CMK (cell line): ENCODE measurements around the gene SEC63.
"Not testable (repeated sequence)": the region's sequence is repeated elsewhere in the genome, so short reads cannot be mapped to it uniquely, and the experiment has no call there.

ENCODE experiments used
- DNase-seq: peaks from one replicate; pipeline ENCODE4 v3.0.0-alpha.2; 2010; ENCODE audit warnings: low read depth

The SEC63 gene

DNA sequence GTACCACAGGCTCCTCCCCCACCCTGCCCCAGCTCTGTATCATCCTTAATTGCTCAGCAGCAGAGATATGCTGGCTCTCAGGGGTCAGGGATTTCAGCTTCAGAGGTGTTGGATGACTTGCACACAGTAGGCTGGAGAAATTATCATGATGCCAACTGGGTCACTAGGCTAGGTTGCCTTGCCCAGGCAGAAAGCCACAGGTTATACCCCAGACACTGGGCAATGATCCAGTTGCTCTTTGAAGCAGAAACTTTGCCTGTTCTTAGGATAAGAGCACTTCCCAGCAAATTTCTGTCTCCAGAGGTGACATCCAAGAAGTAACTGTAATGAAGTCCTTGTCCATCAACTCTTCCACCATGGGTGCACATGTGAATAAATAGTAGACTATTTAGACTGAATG lies 95.6 kb downstream of the SEC63 start:
- no peak for DNase-seq

DNA sequence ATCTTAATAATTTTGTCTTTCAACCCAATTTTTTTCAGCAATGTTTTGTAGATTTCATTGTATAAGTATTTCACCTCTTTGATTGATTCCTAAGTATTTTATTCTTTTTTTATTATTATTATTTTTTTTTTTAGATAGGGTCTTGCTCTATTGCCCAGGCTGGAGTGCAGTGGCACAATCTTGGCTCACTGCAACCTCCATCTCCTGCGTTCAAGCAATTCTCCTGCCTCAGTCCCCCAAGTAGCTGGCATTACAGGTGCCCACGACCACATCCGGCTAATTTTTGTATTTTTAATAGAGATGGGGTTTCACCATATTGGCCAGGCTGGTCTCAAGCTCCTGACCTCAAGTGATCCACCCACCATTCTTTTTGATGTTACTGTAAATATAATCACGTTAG lies 97.0 kb downstream of the SEC63 start:
- DNase-seq, result not testable (repeated sequence)

DNA sequence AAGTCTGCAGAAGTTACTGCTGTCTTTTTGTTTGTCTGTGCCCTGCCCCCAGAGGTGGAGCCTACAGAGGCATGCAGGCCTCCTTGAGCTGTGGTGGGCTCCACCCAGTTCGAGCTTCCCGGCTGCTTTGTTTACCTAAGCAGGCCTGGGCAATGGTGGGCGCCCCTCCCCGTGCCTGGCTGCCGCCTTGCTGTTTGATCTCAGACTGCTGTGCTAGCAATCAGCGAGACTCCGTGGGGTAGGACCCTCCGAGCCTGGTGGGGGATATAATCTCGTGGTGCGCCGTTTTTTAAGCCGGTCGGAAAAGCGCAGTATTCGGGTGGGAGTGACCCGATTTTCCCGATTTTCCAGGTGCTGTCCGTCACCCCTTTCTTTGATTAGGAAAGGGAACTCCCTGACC lies 97.9 kb downstream of the SEC63 start:
- not testable (repeated sequence) for DNase-seq

DNA sequence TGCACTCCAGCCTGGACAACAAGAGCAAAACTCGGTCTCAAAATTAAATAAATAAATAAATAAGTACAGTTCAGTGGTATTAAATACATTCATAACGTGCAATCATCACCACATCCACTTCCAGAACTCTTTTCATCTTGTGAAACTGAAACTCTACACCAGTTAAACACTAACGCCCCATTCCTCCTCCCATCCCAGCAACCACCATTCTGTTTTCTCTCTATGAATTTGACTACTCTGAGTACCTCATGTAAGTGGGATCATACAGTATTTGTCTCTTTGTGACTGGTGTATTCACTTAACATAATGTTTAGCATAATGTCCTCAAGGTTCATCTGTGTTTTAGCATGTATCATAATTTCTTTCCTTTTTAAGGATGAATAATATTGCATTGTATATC lies 104.8 kb downstream of the SEC63 start:
- DNase-seq, result no peak

DNA sequence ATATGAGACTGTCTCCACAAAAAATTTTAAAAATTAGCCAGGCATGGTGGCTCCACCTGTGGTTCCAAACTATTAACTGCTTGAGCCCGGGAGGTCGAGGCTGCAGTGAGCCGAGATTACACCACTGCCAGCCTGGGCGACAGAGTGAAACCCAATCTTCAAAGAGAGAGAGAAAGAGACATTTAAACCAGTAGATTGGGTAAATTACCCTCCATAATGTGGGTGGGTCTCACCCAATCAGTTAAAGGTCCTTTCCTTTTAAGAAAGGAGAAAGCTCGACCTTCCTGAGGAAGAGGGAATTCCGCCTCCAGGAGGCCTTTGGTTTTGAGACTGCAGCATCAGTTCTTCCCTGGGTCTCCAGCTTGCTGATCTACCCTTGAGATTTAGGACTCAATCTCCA lies 108.7 kb downstream of the SEC63 start:
- DNase-seq, result no peak

DNA sequence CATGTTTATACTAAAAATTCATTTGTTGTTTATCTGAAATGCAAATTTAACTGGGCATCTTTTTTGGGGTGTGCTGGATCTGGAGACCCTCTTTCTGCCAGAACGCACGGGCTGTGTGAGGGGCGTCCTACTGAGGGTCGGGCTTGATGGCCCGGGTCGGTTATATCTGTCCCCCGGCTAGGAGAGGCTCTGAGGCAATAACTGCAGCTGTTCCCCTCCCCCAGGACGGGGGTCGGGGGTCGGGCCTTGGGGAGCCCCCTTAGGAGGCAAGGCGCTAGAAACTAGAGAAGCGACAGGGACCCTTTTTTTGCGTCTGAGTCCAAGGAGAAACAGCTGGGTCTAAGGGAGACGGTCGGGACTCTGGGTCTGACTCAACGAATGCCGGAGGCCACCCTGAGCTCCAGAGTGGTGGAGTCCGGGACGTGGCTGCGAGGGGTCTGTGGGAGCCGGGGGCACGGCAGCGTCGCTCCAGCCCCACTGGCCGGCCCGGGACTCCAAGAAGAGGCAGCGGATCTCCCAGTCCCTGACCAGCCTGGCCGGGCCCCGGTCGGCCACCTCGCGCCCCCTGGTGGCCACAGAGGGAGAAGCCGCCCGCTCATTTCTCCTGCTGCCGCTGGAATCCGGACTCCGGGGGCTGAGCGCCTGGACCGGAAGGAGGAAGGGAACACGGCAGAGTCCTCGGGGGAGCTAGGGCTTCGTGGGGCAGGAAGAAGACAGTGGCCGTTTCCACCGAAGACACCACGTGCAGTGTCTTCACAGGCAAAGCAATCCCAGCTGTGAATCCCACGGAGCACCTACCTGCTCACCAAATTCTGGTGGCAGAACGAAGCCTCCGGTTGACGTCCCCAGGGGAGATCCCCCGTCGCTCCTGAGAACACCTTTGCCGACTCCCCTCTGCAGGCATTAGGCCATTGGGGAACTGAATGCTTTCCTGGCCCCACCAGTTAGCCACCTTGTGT lies 109.9 kb downstream of the SEC63 start:
- DNase-seq, result peak; percentile 54

DNA sequence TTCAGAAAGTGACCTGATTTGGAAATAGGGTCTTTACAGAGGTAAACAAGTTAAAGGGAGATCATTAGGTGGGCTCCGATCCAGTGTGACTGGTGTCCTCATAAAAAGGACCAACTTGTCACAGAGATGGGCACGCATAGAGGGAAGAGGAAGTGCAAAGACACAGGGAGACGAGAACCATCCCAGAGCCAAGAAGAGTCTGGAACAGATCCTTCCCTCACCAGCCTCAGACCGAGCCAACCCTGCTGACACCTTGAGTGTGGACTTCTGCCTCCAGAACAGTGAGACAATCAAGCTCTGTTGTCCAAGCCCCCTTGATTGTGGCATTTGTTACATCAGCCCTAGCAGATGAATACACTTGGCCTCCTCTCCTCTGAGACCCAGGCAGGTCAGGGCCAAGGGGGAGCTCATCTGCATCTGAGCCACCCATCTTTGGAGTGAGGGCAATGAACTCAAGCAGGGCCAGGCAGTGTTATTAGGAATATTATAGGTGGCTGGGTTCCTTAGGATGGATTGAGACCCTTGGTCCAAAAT lies 111.7 kb downstream of the SEC63 start:
- no peak for DNase-seq

DNA sequence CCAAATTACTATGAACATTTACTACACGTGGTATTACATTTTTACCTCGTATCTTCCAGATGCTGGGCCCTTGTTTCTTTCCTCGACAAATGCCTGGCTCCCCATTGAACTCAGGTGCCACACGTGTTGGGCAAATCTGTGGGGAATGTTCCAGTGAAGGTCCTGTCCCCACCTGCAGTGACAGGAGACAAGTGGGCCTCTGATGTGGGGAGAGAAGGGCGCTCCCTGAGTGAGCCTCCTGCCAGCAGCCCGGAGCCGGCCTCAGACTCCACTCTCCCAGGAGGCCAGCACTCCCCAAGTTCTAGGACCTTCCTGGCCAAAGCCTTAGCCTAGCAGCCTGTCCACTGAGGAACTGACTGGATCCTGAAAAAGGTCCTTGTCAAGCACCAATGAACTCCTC lies 112.2 kb downstream of the SEC63 start:
- no peak for DNase-seq

DNA sequence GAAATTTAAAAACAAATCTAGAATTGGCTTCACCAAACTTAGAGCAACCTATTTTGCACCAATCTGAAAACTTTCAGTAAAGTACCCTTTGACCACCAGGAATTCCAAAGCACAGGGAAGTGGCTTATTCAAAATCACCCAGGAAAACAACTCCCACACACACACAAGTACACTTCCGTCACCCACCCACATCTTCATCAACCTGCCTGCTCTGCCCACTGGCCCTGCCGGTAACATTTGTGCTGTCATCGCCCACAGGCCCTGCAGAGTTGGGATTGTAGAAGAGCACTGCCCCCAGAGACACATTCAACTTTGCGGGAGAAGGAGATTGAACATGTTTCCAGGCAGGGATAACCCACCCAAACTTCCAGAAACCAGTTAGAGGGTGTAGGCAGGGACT lies 114.6 kb downstream of the SEC63 start:
- DNase-seq, result no peak

DNA sequence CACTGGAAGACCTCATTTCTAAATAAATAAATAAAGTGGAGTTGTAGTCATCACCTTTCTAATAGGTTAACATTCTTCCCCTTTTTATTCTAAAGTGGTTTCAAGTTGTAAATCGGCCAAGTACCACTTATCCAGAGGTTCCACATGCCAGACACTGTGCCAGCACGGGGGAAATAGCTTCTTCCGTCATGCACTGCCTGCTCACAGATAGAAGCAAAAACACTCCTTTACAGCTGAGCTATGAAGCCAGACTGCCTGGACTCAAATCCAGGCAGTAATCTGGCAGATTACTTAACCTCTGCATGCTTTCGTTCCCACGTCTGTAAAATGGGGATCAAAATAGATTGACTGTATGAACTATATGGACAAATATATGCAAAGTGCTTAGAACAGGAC lies 116.7 kb downstream of the SEC63 start:
- no peak for DNase-seq

DNA sequence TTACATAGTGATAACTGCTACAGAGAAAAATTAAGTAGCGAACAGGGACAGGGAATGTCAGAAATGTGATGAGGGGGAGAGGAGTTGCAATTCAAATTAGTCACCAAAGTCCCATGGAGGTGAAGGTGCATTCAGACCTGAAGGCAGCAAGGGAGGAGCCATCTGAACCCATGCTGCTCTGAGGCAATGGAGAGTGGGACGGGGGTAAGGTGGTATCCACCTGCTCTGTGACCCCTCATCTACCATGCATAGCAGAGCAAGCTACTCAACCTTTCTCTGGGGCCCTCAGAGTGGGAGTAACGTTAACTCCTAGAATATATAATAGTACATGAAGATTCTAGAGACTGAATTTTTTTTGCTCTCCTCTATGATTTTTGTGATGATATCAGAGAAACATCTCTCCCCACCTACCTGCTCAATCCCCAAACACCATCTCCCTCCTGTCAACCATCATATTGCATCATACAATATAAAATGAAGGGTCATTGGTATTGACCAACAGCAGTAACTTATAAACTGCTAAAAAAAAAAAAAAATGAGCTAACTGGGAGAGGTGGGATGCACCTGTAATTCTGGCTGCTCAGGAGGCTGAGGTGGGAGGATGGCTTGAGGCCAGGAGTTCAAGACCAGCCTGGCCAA lies 117.3 kb downstream of the SEC63 start:
- no peak for DNase-seq

DNA sequence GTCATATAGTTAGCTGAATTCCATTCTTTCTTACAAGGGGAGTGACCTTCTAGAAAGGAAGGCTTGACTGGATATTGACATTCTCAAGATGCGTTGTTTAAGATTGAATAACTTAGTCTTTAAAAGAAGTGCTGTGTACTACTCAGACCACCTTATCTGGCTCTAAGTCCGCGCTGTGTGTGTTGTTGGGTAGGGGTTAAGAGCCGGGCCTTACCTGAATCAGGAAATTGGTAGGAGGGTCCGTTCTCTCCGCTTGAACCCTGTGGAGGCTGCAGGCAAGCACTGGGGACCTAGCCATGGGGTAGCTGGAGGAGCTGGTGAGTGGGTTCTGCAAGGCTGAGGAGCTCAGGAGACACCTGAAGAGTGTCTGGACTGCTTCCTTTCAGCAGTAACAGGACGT lies 124.9 kb downstream of the SEC63 start:
- DNase-seq, result no peak

DNA sequence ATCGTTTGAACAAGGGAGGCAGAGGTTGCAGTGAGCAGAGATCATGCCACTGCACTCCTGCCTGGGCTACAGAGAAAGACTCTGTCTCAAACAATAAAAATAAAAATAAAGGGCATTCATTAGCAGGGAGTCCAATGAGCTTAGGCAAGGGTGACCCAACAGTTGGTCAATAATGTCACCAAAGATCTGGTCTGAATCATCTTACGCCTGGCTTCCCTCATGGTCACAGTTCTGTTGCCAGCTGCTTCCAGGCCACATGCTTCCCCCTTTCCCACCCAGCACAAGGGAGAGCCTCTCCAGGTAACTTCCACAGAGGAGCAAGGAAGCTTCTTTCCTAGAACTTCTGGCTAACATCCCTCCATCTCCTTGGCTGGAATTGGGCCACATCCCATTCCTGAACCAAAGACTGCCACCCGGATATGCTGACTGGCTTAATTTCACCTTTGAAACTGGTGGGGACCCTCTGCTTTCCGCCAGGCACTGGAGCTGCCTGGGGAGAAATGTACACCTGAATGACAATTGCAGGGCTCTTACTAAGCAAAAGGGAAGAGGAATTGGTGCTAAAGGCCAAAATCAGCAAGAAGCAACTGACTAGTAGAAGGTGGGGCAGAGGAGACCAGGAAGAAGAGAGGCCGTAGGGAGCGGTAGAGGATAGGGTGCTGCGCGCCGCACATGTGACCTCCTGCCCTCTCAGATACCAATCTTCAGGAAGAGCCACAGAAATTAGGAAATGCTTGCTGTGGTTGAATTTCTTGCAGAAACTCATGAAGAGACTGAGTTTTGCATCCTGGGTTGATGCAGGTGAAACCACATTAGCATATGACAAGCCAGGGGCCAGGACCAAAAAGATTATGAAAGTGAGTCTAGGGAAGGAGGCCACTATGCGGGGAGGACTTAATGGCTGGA lies 125.6 kb downstream of the SEC63 start:
- DNase-seq, result no peak

DNA sequence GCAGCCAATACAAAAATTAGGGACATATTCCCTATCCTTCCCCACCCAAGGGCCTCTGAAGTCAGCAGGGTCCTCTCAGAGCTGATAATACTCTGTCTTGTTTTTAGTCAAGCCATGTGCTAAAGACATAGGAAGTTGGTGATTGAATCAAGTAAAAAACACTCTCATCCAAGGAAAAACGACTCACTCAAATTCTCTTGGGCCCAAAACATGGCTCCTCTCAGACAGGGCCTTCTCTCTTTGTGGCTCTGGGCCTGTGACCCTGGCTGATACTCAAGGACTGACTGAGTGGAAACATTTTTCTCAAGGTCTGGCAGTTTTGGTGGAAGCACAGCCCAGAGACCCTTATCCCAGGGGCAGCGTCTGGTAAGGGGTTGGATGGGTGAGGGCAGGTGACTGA lies 127.9 kb downstream of the SEC63 start:
- no peak for DNase-seq

DNA sequence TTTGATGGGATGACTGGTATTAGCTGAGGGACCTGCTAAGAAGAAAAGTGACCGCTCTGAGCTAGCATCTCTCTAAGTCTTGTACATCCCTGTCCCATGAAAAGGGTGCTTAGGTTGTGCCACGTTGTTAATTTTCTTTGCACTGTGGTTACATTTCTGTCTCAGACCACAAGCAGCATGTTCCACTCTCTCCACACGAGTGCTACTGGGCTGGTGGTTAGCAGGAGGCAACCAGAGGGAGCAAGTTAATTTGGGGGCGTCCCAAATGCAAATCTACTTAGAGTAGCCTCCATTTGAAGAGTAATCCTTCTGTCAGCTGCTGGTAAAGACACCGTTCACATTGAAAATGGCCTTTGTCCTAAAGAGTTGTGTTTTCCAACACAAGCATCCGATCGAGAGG lies 130.5 kb downstream of the SEC63 start:
- no peak for DNase-seq

DNA sequence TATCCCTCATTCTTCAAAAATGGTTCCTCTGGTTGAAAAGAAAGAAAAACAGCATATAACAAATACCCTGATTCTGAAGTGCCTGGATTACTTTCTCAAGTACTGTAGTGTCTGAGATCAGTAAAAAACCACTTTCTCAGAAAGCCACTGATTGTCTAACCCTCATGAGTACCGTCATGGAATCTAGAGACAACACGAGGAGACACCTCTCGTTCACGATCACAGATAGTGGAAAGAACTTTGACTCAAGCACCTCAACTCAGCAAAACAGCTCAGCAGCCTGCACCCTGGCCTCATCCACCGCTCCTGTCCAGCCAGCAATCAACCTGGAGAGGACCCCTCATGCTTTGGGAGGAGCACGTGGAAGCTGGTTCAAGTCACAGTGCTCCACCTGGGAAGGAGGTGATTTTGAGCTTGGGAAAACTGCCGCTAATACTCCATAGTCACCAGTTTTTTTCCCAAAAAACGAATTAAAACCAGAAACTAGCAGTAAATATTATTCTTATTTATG lies 134.9 kb downstream of the SEC63 start:
- no peak for DNase-seq

DNA sequence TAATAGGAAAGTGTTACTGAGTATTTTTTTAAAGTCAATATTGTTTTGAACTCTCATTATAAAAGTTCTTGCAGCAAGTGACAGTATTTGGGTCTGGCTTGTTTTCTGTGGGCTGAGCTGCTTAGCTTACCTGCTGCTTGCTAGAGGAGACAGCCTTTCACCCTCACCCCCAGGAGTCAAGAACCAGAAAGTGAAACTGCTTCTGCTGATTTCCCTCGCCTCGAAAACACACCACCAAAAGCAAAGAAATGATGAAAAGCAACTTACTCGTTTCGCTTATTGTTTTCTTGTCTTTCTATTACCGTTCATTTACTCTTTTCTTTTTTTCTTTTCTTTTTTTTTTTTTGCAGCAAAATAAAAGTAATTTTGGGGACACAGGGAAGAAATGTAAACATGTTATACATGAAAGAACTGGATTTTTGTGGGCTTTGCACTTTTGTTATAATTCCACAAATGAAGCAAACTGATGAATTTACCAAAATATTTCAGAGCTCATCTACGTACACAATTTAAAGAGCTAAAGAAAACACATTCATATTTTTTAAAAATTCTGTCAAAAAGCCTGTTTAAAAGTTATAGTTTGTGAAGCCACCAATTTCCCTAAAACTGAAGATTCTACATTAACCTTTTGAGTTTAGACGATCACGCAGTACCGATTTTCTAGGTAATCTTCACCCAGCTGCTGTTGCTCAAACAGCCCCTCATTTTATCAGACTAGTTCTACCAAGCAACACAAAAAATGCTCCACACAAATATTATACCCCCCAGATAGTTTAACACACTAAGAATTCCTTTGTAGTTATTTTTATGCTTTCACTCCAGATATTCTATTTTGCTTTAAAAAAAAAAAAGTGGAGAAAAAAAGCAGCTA lies 135.6 kb downstream of the SEC63 start:
- no peak for DNase-seq

DNA sequence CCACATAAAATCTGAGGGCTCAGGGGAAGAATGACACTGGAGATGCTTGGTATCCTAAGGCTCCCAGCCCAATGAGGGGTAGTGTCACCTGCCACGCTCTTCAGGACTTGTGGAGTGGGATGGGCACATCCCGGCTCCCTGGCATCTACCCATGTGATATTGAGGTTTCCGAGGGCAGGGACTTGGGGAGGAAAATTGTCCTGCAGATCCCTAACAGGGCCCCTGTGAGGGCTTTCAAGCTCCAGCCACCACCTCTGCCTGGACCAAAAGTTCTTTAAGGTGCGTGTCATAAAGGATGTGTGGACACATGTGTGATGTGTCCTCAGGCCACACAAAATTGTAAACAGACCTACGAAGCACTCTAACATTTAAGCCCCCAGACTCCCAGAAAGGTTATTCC lies 136.4 kb downstream of the SEC63 start:
- no peak for DNase-seq

DNA sequence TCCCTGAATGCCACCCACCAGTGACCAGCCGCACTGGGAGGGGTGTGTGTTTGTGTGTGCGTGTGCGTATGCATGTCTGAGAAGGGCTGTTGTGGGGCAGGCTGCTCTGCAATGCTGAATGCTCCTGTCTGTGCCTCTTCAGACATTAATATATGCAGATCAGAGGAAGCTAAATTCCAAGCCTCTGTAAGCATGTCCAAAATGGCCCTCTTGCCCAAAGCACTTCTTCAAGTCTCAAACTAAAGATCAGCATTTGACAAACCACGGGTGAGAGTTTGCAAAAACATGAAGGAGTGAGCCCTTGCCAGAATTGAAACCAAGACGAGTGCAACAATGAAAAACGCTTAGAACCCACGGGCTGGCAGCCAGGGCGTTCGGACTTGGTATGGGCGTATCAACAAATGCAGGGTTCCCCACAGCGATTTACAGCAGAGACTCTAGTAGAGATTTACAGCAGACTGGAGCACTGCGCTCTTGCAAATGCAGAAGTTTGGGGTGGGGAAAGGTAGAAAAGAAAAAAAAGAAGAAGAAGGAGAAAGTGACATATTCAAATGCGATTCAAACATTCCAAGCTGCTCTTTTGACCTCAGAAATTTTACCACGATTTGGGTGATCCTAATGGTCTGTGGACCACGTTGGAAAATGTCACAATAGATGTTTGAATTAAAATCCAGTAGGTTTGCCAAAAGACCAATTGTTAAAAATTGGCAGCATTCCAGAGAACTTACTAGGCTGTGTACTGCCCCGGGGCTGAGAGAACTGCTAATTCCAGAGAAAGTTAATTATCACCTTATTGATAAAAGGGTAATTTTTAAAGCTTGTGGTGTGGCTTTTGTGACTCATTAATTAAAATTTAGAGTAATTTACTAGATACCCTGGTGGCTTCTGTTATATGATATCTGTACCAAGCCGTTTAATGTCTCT lies 137.4 kb downstream of the SEC63 start:
- no peak for DNase-seq

DNA sequence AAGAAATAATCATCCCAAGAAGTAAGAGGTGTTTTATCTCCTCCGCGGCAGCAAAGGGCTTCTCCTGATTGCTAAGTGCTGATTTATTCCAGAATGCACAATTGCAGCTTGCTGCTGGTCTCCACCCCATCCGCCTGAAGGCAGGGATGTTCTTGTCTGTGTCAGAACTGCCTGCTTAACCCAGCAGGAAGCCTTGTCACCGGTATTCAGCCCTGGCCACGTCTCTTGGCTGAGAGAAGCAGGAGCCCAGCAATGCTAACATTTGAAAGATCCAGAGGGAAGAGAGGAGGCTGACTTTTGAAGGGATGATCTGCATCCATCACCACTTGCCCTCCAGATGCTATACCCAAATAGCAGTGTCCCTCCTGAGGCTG lies 138.1 kb downstream of the SEC63 start:
- DNase-seq, result no peak
